HCEC 1CT (cell line): Measurements from ENCODE around the gene OIT3.
"Not testable (repeated sequence)": the region's sequence is repeated elsewhere in the genome, so short reads cannot be mapped to it uniquely, and the experiment has no call there.

Source experiments
- DNase-seq: peaks from one replicate; pipeline ENCODE4 v3.0.0-alpha.2; 2017

OIT3 gene

DNA sequence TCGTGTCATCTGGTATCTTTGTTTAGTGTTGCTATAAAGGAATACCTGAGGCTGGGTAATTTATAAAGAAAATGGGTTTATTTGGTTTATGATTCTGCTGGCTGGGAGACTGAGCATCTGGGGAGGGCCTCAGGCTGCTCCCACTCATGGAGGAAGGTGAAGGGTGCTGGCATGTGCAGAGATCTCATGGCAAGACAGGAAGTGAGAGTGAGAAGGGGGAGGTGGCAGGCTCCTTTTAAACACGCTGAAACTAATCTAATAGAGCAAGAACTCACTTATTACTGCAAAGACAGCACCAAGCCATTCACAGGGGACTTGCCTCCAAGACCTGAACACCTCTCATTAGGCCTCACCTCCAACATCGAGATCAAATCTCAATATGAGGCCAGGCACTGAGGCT lies 11.3 kb downstream of the OIT3 start:
- DNase-seq, result no peak

GRCh38 chr10:72906446-72906845 lies 12.9 kb downstream of the OIT3 start:
- DNase-seq, result no peak

GRCh38 chr10:72910705-72911104 lies 17.2 kb downstream of the OIT3 start:
- DNase-seq, result no peak

DNA sequence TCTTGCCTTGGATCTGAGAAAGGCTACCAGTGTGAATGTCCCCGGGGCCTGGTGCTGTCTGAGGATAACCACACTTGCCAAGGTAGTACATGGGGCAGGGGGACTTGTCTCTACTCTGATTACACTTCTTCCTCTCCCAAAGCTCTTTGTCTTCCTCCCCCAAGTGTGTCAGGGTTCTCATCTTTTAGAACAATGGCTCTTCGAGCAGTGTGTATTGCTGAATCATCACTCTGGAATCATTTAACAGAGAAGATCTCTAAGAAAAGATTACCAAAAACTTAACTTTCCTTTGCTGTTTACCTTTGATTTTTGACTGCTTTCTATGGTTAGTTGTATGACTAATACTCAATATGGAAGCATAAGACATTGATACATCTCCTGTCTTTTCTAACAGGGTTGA lies 18.2 kb downstream of the OIT3 start:
- DNase-seq, result no peak

DNA sequence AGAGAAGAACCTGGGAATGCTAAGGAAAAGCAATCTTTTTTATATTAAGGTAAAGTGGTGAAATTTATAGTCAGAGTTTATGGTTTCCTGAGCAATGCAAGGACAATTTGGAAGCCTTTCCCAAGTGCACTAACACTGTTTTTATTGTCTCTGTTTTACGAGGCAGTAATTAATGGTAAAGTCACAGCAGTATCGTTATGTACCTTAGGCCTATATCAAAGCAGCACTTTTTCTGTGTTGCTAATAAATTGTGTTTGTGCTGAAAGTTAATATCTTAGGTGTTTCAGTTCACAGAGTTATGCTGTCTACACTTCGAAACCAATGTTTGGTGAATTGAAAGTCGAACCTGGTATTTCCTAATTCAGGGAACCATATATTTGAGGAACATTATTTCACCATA lies 19.2 kb downstream of the OIT3 start:
- no peak for DNase-seq

- no peak for DNase-seq
Measured at GRCh38 chr10:72913287-72913686, 19.7 kb downstream of the OIT3 start.

- DNase-seq, result not testable (repeated sequence)
Measured at GRCh38 chr10:72917201-72917600, 23.7 kb downstream of the OIT3 start.

- DNase-seq, result not testable (repeated sequence)
Measured at GRCh38 chr10:72917803-72918332, 24.3 kb downstream of the OIT3 start.

DNA sequence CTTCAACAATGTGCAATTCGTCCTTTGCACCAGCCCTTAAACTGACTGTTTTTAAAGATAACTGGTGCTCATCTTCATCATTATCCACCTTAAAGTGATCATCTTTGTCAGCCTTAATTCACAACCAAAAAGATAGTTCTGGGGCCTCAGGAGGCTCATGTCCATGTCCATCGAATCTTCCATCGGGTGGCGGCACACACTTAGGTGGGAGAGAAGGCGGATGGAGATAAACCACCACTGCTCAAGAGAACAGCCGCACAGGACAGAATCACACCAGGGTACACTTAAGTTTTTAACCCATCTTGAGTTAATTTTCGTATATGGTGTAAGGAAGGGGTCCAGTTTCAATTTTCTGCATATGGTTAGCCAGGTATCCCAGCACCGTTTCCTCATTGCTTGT lies 24.8 kb downstream of the OIT3 start:
- DNase-seq, result no peak

DNA sequence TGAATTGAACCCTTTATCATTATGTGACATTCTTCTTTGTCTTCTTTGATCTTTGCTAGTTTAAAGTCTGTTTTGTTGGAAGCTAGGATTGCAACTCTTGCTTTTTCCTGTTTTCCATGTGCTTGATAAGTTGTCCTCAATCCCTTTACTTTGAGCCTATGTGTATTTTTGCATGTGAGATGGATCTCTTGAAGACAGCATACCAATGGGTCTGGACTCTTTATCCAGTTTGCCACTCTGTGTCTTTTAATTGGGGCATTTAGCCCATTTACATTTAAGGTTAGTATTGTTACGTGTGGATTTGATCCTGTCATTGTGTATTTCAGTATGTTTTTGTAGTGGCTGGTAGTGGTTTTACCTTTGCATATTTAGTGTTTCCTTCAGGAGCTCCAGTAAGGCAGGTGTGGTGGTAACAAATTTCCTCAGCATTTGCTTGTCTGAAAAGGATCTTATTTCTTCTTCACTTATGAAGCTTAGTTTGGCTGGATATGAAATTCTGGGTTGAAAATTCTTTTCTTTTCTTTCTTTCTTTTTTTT lies 27.7 kb downstream of the OIT3 start:
- DNase-seq, result not testable (repeated sequence)

DNA sequence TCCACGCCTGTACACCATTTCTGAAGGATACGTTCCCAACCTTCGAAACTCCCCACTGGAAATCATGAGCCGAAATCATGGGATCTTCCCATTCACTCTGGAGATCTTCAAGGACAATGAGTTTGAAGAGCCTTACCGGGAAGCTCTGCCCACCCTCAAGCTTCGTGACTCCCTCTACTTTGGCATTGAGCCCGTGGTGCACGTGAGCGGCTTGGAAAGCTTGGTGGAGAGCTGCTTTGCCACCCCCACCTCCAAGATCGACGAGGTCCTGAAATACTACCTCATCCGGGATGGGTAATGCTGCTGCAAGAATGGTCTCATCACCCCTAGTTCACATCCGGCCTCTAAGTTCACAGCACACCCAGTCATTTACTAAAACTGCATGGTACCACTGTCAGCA lies 30.8 kb downstream of the OIT3 start:
- DNase-seq, result no peak

GRCh38 chr10:72925951-72926465 lies 32.5 kb downstream of the OIT3 start:
- no peak for DNase-seq

DNA sequence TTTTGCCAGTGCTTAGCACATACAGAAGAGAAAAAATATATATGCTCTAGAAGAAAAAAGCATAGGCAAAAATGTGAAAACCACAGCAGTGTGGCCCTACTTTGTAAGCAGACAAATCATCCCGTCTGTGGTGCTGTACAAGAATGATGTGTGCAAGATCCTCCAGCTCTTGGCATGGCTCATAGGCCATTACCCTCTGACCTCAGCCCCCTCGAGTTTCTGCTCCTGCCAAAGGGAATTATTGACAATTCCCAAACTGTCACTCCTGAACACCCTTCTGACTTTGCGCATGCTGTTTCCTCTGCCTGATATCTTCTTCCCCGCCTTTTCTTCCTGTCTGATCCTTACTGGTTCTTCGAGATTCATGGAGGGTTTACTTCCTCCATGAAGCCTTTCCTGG lies 33.9 kb downstream of the OIT3 start:
- DNase-seq, result no peak

GRCh38 chr10:72928798-72929197 lies 35.3 kb downstream of the OIT3 start:
- DNase-seq, result no peak

DNA sequence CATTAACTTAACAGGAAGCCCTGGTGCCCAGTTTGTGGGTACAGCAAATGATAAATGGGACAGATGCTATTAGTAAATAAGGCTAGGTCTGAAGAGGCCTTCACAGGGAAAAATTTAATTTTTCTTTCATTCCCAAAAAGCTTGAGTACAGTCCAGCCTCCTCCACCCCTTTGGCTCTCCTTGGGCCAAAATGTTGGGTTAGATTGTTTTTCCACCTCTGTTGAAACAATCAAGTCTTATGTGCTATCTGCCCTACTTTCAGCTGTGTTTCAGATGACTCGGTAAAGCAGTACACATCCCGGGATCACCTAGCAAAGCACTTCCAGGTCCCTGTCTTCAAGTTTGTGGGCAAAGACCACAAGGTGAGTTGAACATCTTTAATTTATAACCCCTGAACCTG lies 36.7 kb downstream of the OIT3 start:
- DNase-seq, result no peak

GRCh38 chr10:72932259-72933015 lies 38.9 kb downstream of the OIT3 start:
- DNase-seq, result peak; percentile 62

GRCh38 chr10:72935361-72935760 lies 41.8 kb downstream of the OIT3 start:
- peak; percentile 75 for DNase-seq

GRCh38 chr10:72943498-72944234 lies 50.1 kb downstream of the OIT3 start:
- DNase-seq, result no peak

DNA sequence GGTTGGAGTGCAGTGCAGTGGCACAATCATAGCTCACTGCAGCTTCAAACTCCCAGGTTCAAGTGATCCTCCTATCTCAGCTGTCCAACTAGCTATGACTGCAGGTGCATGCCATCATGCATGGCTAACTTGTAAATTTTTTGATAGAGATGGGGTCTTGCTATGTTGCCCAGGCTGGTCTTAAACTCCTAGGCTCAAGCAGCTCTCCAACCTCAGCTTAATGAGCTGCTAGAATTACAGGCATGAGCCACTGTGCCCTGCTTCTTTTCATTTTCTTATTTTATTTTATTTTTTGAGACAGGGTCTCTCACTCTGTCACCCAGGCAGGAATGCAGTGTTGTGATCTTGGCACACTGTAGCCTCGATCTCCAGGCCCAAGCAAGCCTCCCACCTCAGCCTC lies 53.4 kb downstream of the OIT3 start:
- DNase-seq, result no peak

- DNase-seq, result no peak
Measured at GRCh38 chr10:72948762-72949161, 55.2 kb downstream of the OIT3 start.

- no peak for DNase-seq
Measured at GRCh38 chr10:72951760-72952159, 58.2 kb downstream of the OIT3 start.

DNA sequence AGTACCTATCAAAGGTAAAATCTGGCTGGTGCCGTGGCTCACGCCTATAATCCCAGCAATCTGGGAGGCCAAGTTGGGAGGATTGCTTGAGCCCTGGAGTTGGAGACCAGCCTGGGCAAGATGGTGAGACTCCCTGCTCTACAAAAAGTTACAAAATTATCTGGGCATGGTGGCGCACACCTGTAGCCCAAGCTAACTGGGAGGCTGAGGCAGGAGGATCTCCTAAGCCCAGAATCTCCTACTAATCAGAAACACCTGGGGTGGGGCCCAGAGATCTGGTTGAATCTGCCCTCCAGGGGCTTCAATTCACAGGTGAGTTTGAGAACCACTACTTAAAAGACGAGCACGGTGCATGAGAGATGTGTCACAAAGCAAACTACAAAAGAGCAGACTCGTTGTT lies 58.6 kb downstream of the OIT3 start:
- no peak for DNase-seq

DNA sequence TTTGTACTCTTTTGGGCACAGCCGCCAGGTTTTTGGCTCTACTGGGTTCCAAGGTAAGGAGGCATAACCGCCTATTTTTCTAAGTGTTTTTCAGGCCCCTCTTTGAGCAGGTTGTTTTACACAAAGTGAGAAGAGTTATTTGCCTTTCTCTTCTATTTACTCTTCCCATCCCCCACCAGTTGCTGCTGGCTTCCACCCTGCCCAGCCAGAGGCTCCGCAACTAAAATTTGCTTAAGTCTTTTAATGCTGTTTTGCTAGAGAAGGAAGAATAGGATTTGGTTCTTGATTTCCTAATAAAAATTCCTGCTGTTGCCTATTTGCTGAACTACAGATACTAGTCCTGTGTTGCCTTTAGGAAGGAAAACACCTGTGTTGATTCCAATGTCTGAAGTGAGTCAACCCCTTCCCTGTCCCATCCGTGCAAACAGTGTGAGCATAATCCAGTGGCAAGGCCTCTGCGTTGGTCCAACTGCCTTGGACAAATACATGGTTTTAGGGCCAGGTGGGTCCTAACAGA lies 59.2 kb downstream of the OIT3 start:
- DNase-seq, result no peak

- no peak for DNase-seq
Measured at GRCh38 chr10:72953687-72954086, 60.1 kb downstream of the OIT3 start.
